GM12892 (cell line): ENCODE results near the gene BAZ2B.
"Not testable (repeated sequence)": the region's sequence is repeated elsewhere in the genome, so short reads cannot be mapped to it uniquely, and the experiment has no call there.

Source experiments
- DNase-seq: peaks from one replicate; pipeline ENCODE4 v3.0.0; 2011; ENCODE audit not compliant: insufficient read length
- FAIRE-seq: peaks from 2 replicates; lab custom pipeline; 2011; peaks lifted over from hg19 to GRCh38; lab: Jason Lieb, UNC
- POLR2A ChIP-seq: IDR thresholded peaks from 2 replicates; pipeline ENCODE4 v1.6.1; 2011; ENCODE audit warnings: low read depth, low read length, control low read depth
- POLR2AphosphoS5 ChIP-seq: IDR thresholded peaks from 2 replicates; pipeline ENCODE4 v1.6.1; 2011; ENCODE audit warnings: low read depth, low read length, control low read depth
- TAF1 ChIP-seq: IDR thresholded peaks from 2 replicates; pipeline ENCODE4 v1.6.1; 2011; ENCODE audit warnings: low read depth, mild to moderate bottlenecking, control low read depth, low read length, borderline replicate concordance

The BAZ2B gene

DNA sequence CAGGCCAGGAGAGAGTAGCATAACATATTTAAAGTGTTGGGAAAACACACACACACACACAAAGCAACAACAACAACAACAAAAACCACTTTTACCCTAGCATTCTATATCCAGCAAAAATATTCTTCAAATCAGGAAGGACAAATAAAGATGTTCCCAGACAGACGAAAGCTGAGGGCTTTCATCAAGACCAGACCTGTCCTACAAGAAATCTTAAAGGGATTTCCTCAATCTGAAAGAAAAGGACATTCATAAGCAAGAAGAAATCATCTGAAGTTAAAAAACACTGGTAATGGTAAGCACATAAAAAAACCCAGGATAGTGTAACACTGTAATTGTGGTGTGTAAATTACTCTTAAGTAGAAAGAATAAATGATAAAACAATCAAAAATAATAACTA is 22.7 kb upstream of the BAZ2B start:
- no peak for DNase-seq
- no peak for FAIRE-seq
- no peak for TF ChIP-seq TAF1
- no peak for TF ChIP-seq POLR2A
- no peak for TF ChIP-seq POLR2AphosphoS5

DNA sequence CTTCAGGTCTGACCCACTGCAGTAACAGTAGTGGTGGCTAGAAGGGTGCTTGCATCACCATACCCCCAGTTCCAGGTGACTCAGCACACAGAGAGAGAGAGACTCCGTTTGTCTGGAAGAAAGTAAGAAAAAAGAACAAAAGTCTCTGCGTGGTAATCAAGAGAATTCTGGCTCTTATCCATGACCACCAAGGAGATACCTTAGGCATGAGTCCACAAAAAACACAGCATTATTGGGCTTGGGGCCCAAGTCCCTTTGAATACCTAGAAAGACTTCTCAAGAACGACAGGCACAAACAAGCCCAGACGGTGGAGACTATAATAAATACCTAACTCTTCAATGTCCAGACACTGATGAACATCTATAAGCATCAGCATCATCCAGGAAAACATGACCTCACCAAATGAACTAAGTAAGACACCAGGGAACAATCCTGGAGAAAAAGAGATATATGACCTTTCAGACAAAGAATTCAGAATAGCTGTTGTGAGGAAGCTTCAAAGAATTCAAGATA is 21.7 kb upstream of the BAZ2B start:
- no peak for TF ChIP-seq TAF1
- no peak for TF ChIP-seq POLR2A
- no peak for TF ChIP-seq POLR2AphosphoS5
- FAIRE-seq = no peak
- no peak for DNase-seq

DNA sequence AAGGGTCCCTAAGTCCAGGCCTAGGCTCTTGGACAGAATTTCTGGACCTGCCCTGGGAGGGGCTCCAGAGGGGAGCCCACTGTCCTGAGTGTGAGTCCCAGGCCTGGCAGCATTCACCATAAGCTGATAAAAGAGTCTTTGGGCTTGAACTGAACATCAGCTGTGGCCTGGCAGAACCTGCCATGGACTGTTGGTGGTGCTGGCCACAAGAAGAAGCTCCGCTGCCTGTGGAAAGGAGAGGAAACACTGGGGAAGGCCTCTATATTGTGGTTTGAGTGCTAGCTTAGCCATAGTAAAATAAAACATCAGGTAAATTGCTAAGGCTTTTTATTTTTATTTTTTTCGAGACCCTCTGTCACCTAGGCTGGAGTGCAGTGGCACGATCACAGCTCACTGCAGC is 20.9 kb upstream of the BAZ2B start:
- TF ChIP-seq POLR2A (no peak), TAF1 (no peak), POLR2AphosphoS5 (no peak)
- no peak for FAIRE-seq

DNA sequence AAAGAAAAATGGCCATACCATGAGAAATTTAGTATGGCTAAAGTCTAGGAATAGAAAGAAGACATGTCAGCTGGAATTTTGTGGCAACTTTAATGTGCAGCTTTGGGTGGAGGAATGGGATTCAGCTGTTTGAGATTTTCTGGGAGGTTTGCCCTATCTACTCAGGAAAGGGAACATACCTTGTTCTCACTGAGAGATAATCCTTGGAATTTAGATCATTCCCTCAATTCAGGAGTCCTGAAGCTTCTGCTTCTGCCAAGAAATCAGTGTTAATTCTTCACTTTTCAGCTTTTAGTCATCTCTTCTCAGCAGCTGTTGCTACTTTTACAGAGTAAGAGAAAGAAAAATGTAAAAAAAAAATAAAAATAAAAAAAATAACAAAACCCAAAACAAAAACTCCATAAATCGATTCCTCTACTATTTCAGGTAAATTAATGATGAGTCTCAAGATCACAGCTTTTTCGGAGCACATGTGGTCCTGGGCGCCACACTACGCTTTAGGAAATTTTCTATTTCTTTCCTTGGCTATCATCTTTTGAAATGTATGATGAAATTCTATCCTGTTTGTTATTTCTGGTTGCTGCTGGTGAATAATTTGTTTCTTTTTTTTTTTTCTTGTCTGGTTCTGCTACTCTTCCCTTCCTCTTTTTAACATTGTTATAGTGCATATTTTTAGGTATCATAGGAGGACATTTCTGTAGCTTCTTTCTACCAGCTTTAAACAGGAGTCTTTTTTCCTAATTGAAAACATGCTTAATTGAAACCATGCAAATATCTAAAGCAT is 18.9 kb upstream of the BAZ2B start:
- DNase-seq (no peak), FAIRE-seq (no peak)
- TF ChIP-seq TAF1 (no peak), POLR2A (no peak), POLR2AphosphoS5 (no peak)

More for the DNA sequence above, 20.9 kb upstream of the BAZ2B start:
- no peak for DNase-seq

DNA sequence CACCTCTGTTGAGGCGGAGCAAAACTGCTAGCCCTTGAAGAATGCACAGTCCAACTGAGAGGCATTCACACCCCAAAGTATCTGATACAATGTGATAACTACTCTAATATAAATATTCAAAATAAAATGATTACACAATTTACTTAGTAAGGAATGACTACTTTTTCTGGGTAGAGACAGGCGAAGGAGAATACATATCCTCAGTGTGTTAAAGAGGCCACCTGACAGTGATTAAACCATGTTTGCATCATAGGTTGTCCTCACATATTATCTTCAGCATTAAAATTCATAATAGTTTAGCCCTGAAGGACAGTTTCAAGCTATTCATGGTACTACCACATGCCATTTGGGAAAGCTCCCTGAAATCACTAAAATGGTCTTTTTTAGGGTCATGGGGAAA is 16.9 kb upstream of the BAZ2B start:
- TF ChIP-seq POLR2AphosphoS5 (no peak), TAF1 (no peak), POLR2A (no peak)
- no peak for DNase-seq
- FAIRE-seq = no peak

DNA sequence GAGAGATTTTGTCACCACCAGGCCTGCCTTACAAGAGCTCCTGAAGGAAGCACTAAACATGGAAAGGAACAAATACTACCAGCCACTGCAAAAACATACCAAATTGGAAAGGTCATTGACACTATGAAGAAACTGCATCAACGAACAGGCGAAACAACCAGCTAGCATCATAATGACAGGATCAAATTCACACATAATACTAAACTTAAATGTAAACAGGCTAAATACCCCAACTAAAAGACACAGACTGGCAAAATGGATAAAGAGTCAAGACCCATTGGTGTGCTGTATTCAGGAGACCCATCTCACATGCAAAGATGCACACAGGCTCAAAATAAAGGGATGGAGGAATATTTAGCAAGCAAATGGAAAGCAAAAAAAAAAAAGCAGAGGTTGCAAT is 9.3 kb upstream of the BAZ2B start:
- DNase-seq, FAIRE-seq: not testable (repeated sequence)

DNA sequence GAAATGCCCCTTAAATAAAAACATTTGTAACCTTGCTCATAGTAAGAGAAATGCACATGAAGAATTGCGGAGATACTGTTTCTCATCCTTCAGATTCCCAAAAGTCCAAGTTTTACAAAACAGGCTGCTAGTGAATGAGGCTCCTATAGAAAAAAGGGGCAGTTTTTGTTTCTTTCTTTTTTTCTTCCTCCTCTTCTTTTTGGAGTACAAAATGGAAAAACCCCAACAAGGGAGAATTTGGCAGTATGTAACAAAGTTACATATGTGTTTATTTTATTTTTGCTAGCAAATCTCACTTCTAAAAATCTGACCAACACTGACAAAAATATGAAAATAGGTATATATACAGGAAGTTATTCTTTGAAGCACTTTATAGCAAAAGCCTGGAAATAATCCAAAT is 7.1 kb upstream of the BAZ2B start:
- FAIRE-seq (no peak), DNase-seq (no peak)
- TF ChIP-seq POLR2AphosphoS5 (no peak), POLR2A (no peak), TAF1 (no peak)

DNA sequence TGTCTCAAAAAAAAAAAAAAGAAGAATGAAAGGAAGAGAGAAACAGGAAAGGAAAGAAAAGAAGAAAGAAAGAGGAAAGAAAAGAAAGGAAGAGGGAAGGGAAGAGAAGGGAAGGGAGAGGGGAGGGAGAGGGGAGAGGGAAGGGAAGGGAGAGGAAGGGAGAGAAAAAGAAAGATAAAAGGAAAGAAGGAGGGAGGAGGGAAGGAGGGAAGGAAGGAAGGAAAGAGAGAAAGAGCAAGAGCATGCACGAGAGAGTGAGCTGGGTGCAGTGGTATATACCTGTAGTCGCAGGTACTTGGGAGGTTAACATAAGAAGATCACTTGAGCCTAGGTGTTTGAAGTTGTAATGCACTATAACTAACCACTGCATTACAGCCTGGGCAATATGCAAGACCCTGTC is 6.6 kb upstream of the BAZ2B start:
- TF ChIP-seq POLR2A (no peak), POLR2AphosphoS5 (no peak), TAF1 (no peak)
- DNase-seq = no peak
- no peak for FAIRE-seq

DNA sequence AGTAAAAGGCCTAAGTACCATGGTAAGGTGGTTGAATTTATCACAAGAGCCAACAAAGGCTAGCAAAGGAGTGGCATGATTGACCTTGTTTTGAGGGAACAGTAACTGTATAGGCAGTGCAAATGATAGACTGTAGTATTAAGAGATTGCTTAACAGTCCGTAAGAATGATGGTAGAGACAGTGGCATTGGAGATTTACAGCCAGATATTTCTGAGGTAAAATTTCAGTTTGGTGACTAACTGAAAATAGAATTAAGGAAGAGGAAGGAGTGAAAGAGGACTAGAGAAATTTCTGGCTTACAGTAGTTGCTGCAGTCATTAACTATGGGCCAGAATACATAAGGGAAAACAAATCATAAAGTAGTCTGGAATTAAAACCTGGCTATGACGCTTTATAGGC is 4.4 kb upstream of the BAZ2B start:
- TF ChIP-seq POLR2A (no peak), POLR2AphosphoS5 (no peak), TAF1 (no peak)
- DNase-seq = no peak
- no peak for FAIRE-seq

DNA sequence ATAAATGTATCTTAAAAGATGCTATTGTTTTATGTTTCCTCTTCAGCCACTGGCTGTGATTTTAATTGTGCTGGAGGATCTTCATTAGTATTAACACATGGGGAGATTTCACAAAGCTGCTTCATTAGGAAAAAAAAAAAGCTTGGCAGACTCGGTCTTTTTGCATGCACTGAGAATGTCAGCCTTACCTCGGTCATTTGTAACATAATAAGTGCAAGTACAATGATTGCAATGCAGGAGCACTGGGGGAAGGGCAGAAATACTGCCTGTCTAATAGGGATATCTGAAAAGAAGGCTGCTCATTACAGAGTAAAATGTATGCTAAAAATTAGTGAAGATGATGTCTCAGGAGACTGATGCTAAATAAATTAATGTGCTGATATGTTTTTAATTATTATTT is 1.3 kb upstream of the BAZ2B start:
- FAIRE-seq (peak; percentile 50), DNase-seq (no peak)
- TF ChIP-seq POLR2A = no peak
- TF ChIP-seq TAF1 = no peak
- no peak for TF ChIP-seq POLR2AphosphoS5

DNA sequence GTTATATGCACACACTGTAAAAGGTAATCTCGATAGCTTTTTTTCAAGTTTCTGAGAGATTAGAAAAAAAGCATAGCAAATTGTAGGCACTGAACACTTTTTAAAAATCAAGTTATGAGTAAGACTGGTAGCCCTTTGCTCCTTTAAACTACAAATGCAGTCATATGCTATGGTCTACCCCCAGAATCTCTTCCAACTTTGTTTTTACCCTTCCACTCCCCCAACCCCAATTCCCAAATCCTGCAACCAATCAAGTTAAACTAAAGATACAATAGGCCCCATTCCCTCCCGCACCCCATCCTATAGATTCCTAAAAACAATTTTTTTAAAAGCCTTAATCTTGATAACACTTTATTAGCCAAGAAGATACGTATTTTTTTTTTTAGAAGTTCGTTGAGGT is 752 bp upstream of the BAZ2B start:
- DNase-seq = no peak
- TF ChIP-seq POLR2A (no peak), POLR2AphosphoS5 (no peak), TAF1 (no peak)

DNA sequence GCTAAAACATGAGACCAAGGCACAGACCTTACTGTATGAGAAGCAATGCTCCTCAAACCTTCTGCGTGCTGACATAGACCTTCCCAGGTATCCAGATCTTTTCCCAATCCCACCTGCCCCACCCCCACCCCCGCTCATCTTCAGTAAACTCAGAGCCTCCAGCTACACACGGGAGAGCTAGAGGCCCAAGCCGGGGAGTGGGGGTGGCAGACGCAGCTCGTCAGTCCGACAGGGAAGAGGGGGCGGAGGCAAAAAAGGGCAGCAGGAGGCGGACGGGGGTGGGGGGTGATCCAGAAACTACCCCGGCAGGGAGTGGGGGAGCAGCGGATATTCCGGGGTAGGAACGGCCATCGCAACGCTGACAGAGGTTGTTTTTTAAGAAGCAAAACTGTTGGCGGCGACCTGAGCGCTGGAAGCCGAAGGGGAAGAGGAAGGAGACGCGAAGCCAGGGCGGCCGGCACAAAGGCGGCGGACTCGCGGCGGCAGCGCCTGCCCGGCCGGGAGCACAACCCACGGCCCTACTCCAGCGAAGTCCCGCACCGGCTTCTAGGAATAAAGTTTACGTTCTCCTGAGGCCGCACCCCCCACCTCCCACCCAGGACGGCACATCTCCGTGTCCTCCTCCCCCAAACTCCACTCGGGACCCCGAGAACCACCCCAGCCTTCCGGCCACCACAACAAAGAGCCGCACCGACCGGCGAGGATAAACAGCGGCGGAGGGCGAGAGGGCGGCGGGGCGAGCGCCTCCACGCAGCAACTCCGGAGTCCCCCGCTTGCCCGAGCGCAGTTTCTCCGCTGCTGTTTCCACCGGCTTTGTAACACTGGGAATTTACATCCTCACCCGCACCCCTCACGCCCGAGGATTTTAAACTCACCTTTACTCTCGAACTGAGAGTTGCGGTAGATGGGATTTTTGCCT is 722 bp downstream of the BAZ2B start:
- FAIRE-seq (peak; percentile 96), DNase-seq (peak; percentile 47)
- peak; percentile 72 for TF ChIP-seq POLR2A
- TF ChIP-seq TAF1 = peak; percentile 12; the same call in 1 of the 2 replicates
- TF ChIP-seq POLR2AphosphoS5 = no peak

More for the DNA sequence above, 752 bp upstream of the BAZ2B start:
- peak; percentile 21 for FAIRE-seq
